Measurements from ENCODE around the gene CENPF.
"Not testable (repeated sequence)": the region's sequence is repeated elsewhere in the genome, so short reads cannot be mapped to it uniquely, and the experiment has no call there.

- TF ChIP-seq, protein P1, sequence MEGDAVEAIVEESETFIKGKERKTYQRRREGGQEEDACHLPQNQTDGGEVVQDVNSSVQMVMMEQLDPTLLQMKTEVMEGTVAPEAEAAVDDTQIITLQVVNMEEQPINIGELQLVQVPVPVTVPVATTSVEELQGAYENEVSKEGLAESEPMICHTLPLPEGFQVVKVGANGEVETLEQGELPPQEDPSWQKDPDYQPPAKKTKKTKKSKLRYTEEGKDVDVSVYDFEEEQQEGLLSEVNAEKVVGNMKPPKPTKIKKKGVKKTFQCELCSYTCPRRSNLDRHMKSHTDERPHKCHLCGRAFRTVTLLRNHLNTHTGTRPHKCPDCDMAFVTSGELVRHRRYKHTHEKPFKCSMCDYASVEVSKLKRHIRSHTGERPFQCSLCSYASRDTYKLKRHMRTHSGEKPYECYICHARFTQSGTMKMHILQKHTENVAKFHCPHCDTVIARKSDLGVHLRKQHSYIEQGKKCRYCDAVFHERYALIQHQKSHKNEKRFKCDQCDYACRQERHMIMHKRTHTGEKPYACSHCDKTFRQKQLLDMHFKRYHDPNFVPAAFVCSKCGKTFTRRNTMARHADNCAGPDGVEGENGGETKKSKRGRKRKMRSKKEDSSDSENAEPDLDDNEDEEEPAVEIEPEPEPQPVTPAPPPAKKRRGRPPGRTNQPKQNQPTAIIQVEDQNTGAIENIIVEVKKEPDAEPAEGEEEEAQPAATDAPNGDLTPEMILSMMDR (IDR thresholded peaks at IDR 0.05), result not testable (repeated sequence)
- not testable (repeated sequence) for TF ChIP-seq EP300, POLR2A (IDR thresholded peaks at IDR 0.05)
These were observed 11.1 kb upstream of the CENPF start for GRCh38 chr1:214591918-214592317.
